ENCODE data around the gene FNBP1. TPM values are rescaled to one million over a fixed set of nuclear protein-coding genes. Genes with fewer than 3 reads are reported as not detected.

The FNBP1 gene
- total RNA-seq, 1 experiment from 2014 or later: 36.5 TPM

GRCh38 chr9:129868023-129868871 lies 174.7 kb downstream of the FNBP1 start:
- no peak overlapping the region for H3K14ac ChIP-seq (ENCODE audit: insufficient read depth, low read length)
- H3K79me2 ChIP-seq (ENCODE audit: insufficient read depth, low read length): no peaks in the 10 kb centered on the region
- H3K9me3 ChIP-seq (ENCODE audit: control insufficient read depth, low read depth, low read length): no peaks in the 10 kb centered on the region
- H3K23ac ChIP-seq (ENCODE audit: insufficient read length, low read depth, low read length): no peak overlapping the region
- no peak overlapping the region for H3K4me2 ChIP-seq (ENCODE audit: insufficient read depth, insufficient read length, low read length)
- no peak for TF ChIP-seq CTCF (conservative IDR thresholded peaks at IDR 0.05)
- no peaks in the 10 kb centered on the region for H3K79me1 ChIP-seq (ENCODE audit: insufficient read depth, low read depth, low read length, poor library complexity, severe bottlenecking)
- Mint-ChIP-seq H3K36me3 (ENCODE audit: insufficient read depth in 1 of 3, low read depth in 3 of 3) (peaks cover 3 to 24% (median 18%) of the 10 kb centered on the region in 3 experiments; a peak in 6 of 7 replicates), H3K9me3 (no peaks in the 10 kb centered on the region), H3K27me3 (ENCODE audit: low read depth) (no peaks in the 10 kb centered on the region), H3K27ac (no peak overlapping the region; a peak in 2 of 7 replicates), H3K4me3 (no peak overlapping the region), H3K4me1 (0 out of 4 replicates have a peak, but pooled peaks cover 0 to under 1% of the 10 kb centered on the region in 2 experiments)
- H3K4ac ChIP-seq (ENCODE audit: low read depth, low read length): no peak overlapping the region
- no peaks in the 10 kb centered on the region for H3K27me3 ChIP-seq (ENCODE audit: insufficient read depth, low read length)
- no peak overlapping the region for H3T11ph ChIP-seq (ENCODE audit: low read length)
- H3K27ac ChIP-seq (ENCODE audit: insufficient read length, low read depth, low read length): no peak overlapping the region
- no peaks in the 10 kb centered on the region for H3K4me1 ChIP-seq (ENCODE audit: insufficient read depth, low read length)
- WGBS (ENCODE audit: extremely low coverage, insufficient read length, low lambda C conversion rate): no CpG with 5 or more reads among the region's 48 CpGs
- no peak overlapping the region for H3K18ac ChIP-seq (ENCODE audit: insufficient read length, low read depth, low read length)
- no peak overlapping the region for H4K5ac ChIP-seq (ENCODE audit: insufficient read length, low read depth, low read length)
- no peak overlapping the region for H2BK20ac ChIP-seq (ENCODE audit: low read depth, low read length, poor library complexity, severe bottlenecking)
- no peak overlapping the region for H2AK5ac ChIP-seq (ENCODE audit: insufficient read length, low read length)
- no peak overlapping the region for H4K91ac ChIP-seq (ENCODE audit: insufficient read length, low read depth, low read length)
- peak; percentile 19 for DNase-seq
- H2BK5ac ChIP-seq (ENCODE audit: insufficient read length, low read length): no peak overlapping the region
- H3K23me2 ChIP-seq (ENCODE audit: insufficient read length, low read depth, low read length, poor library complexity, severe bottlenecking): no peaks in the 10 kb centered on the region
- H3K9ac ChIP-seq (ENCODE audit: extremely low read depth, insufficient read length, low read length): no peak overlapping the region
- H3K56ac ChIP-seq (ENCODE audit: insufficient read length, low read depth, low read length): no peak overlapping the region
- H2BK15ac ChIP-seq (ENCODE audit: low read depth, low read length): no peak overlapping the region
- no peaks in the 10 kb centered on the region for H4K20me1 ChIP-seq (ENCODE audit: control insufficient read depth, insufficient read depth, insufficient read length)
- no peak overlapping the region for H2BK120ac ChIP-seq (ENCODE audit: low read depth, low read length, poor library complexity, severe bottlenecking)
- H4K8ac ChIP-seq (replicated peaks; ENCODE audit: insufficient read length, low read depth, low read length): no peak overlapping the region
- no peak overlapping the region for H2AFZ ChIP-seq (ENCODE audit: low read length)
- no peak overlapping the region for H2BK12ac ChIP-seq (ENCODE audit: insufficient read length, low read depth, low read length)
